T-helper 1 cell (primary cell): Measurements from ENCODE around the gene LRRC4C.
"Not testable (repeated sequence)": the region's sequence is repeated elsewhere in the genome, so short reads cannot be mapped to it uniquely, and the experiment has no call there.

Source experiments
- DNase-seq, 5 donors: peaks; one replicate each; pipeline ENCODE4 v3.0.0-alpha.2; 2012 to 2020

The LRRC4C gene

GRCh38 chr11:41003339-41004282 lies 455.8 kb downstream of the LRRC4C start:
- no peak for DNase-seq

- DNase-seq = no peak
These were observed 460.5 kb downstream of the LRRC4C start for GRCh38 chr11:40998920-40999319.

- DNase-seq = no peak
These were observed 471.5 kb downstream of the LRRC4C start for GRCh38 chr11:40987776-40988435.

GRCh38 chr11:40986320-40986719 lies 473.1 kb downstream of the LRRC4C start:
- DNase-seq = no peak

- DNase-seq = no peak
These were observed 484.4 kb downstream of the LRRC4C start for GRCh38 chr11:40975076-40975475.

GRCh38 chr11:40974186-40974795 lies 485.2 kb downstream of the LRRC4C start:
- DNase-seq = no peak

- no peak for DNase-seq
These were observed 500.7 kb downstream of the LRRC4C start for GRCh38 chr11:40958707-40959106.

GRCh38 chr11:40952479-40952878 lies 507.0 kb downstream of the LRRC4C start:
- DNase-seq = no peak

- DNase-seq = no peak
These were observed 521.5 kb downstream of the LRRC4C start for GRCh38 chr11:40938002-40938401.

GRCh38 chr11:40924915-40925314 lies 534.5 kb downstream of the LRRC4C start:
- no peak for DNase-seq

- no peak for DNase-seq
These were observed 538.2 kb downstream of the LRRC4C start for GRCh38 chr11:40921246-40921645.

GRCh38 chr11:40910774-40911173 lies 548.7 kb downstream of the LRRC4C start:
- DNase-seq = not testable (repeated sequence)

GRCh38 chr11:40894501-40894900 lies 565.0 kb downstream of the LRRC4C start:
- DNase-seq = no peak

GRCh38 chr11:40885250-40885954 lies 574.0 kb downstream of the LRRC4C start:
- no peak for DNase-seq

- DNase-seq = no peak
These were observed 577.2 kb downstream of the LRRC4C start for GRCh38 chr11:40882301-40882700.

- no peak for DNase-seq
These were observed 579.5 kb downstream of the LRRC4C start for GRCh38 chr11:40879911-40880310.

GRCh38 chr11:40877981-40878380 lies 581.5 kb downstream of the LRRC4C start:
- no peak for DNase-seq

GRCh38 chr11:40877256-40877655 lies 582.2 kb downstream of the LRRC4C start:
- DNase-seq = no peak

GRCh38 chr11:40867991-40868632 lies 591.3 kb downstream of the LRRC4C start:
- no peak for DNase-seq

GRCh38 chr11:40857754-40858153 lies 601.7 kb downstream of the LRRC4C start:
- not testable (repeated sequence) for DNase-seq

GRCh38 chr11:40842750-40843339 lies 616.6 kb downstream of the LRRC4C start:
- DNase-seq = no peak

- no peak for DNase-seq
These were observed 618.2 kb downstream of the LRRC4C start for GRCh38 chr11:40841231-40841630.
